NCI-H187 treated with DMSO at 0.1 percent for 48 hours (cell line): ENCODE measurements around the gene CABLES2.

ENCODE experiments used
- DNase-seq: peaks from one replicate; lab custom pipeline; 2025; lab: John Stamatoyannopoulos, UW

The CABLES2 gene

GRCh38 chr20:62370115-62370806 is 36.8 kb downstream of the CABLES2 start:
- no peak for DNase-seq

GRCh38 chr20:62369815-62370114 is 37.3 kb downstream of the CABLES2 start:
- DNase-seq = no peak

DNA sequence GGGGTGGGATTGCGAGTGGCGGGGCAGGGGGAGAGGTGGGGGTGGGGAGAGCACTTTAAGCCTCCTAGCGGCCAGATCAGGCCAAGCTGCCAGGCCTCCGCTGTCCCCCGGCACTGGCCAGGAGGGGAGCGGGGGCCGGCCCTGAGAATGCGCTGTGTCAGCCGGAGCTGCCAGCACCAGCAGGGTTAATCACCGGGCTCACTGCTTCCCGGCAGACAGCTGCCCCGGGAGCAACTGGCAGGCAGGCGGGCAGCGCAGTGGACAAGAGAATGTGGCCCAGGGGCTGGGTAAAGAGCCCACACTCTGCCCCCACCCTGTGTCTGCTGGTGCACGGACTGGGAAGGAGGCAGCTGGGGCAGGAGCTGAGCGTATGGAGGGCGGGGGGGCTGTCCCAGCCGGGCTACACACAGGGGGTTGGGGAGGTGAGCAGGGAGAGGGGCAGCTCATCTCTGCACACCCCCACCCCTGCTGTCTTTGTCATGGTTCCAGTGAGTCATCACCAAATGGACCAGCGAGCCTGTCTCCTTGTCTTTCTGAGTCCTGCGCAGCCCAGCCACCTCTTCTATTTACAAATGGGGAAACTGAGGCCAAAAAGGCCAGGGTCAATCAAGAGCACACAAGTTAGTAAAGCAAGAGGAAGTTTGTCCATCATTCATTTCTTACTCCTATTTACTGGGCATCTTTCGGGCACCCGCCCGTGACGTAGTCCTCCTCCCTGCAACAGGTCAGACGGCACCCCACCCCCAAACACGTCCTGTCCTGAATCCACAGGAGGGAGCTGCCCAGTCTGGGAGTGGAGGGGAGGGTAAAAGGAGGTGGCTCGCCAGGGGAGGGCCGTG is 37.9 kb downstream of the CABLES2 start:
- DNase-seq = no peak

GRCh38 chr20:62368392-62368975 is 38.6 kb downstream of the CABLES2 start:
- DNase-seq = no peak

GRCh38 chr20:62367633-62368391 is 39.3 kb downstream of the CABLES2 start:
- no peak for DNase-seq

DNA sequence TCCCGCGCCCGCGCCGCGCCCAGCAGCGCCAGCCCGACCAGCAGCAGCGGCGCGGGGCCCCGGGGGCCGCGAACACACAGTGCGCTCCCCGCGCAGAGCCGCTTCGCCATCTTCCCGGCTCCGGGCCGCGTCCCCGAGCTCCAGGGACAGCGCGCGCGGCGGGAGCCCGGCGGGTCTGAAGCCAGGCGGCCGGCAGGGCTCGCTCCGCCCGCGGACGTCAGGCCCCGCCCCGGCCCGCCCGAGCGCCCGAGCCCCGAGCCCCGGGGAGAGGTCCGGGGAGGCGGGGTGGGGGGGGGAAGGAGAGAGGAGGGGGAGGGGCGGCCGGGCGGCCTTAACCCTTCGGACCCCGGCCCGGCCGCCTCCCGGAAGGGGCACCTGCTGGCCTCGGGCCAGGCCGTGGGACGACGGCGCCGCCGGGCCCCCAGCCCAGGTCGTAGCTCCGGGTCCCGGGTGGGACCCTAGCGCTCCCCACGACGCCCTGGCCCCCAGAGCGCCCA is 39.9 kb downstream of the CABLES2 start, which contains the start of gene LAMA5:
LAMA5 (minus strand) TSS at position 177 of the 497 bp plus-strand sequence; CDS start at position 110, 67 bp downstream.
- DNase-seq = no peak

DNA sequence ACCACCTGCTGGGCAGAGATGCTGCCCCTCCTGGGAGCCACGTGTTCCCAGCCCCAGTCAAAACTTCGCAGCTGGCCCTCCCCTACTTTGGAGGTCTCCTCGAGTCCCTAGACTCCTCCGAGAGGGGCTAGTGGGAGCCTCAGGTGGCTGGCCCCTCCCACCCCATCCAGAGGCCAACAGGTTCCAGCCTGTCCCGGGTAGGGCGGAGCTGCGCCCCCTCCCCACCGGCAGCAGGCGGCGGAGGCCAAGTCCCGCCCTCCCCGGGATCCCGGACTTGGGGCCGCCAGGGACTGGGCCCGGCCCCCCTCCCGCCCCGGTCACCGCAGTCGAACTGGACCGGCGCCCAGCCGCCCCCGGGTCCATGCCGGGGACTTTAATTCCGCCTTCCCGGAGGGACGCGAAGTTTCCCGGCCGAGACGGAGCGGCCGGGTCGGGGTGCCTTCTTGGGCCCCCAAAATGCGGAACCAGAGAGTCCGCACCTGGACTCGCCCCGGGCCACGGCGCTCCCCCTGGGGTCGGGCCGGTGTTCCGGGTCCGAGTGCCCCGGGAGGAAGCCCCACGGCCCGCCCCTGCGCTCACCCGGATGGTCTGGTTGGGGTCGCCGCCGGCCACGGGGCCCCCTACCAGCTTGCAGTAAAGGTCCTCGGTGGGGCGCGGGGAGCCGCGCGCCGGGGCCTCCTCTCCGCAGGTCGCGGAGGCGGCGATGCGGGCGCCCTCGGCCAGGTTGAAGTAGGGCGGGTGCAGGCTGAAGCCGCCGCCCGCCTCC is 40.5 kb downstream of the CABLES2 start:
- no peak for DNase-seq

- DNase-seq = no peak
These were observed 41.2 kb downstream of the CABLES2 start for GRCh38 chr20:62365814-62366369.

- DNase-seq = no peak
These were observed 42.0 kb downstream of the CABLES2 start for GRCh38 chr20:62364911-62365736.

DNA sequence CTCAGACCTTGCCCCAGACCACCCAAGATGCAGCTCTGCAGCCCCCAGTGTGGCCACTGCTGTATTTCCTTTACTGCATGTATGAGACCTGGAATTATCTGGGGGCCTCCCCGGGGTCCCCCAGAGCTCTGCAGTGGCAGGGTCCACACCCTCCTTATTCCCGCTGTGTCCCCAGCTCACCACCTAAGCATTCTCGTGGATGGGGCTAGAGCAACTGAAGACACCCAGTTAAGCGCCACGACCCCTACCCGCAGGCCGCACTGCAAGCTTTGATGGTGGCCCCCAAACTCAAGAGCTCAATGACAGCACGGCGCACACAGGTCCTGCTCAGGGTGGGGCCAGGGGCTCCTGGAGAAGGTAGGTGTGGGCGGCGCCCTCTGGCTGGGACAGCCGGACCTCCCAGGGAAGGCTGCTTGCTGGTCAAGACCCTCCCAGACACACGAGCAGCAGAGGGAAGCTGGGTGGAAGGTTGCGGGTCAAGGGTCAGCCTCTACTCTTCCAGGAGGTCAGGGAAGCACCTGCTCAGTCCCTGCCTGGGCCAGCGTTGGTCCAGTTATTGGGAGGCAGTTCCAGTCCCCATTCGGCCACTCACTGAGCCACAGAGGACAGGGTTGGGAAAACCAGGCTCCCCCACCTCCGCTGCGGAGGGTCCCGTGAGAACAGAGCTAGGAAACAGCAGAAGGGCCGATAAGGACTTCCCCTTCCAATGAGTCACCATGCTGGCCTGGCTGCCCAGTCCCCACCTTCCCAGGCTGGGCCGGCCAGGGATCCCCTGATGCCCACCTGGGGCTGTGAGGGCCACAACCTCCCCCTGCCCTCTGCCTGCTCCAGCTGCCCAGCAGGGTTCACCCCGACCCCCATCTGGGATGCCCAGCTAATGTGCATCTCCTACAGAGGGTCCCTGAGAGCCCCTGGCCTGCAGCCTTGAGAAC is 42.9 kb downstream of the CABLES2 start:
- DNase-seq = no peak

DNA sequence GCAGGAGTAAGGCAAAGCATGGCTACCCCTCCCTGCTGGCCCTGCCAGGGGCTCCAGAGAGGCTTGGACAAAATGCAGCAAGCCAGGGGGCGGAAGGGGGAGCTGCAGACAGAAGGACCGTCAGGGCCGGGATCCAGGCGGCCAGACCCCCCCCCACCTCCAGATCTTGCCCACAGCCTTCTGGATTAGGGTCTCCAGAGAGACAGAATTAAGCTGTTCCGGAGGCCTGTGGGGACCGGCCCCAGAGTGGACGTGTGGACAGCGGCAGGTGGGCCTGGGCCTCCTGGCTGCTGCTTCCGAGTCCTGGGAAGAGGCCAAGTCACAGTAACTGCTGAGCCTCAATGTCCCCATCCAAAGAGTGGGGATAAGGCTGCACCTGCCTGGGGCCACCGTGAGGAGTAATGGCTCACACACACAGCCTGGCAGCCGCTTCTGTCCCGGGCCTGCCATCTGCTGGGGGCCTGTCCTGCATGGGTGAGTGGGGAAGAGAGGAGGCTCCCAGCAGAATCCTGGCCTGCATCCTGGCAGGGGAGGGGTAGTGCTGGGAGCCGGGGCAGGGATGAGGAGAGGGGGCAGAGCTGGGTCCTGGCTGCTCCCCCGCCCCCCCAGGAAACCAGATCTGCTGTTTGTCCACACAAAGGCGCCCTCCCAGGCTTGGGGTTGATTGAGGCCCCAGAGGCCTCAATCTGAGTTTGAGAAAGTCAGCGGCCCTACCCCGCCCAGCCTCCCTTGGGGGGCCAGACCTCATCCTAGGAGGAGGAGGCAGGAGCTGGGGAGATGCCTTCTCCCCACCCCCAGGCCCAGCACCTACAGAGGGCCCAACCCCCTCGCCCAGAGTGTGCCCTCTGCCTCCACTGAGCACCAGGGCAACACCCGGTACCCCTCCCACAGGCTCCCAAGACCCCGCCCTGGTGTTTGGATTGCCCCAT is 43.8 kb downstream of the CABLES2 start:
- no peak for DNase-seq

DNA sequence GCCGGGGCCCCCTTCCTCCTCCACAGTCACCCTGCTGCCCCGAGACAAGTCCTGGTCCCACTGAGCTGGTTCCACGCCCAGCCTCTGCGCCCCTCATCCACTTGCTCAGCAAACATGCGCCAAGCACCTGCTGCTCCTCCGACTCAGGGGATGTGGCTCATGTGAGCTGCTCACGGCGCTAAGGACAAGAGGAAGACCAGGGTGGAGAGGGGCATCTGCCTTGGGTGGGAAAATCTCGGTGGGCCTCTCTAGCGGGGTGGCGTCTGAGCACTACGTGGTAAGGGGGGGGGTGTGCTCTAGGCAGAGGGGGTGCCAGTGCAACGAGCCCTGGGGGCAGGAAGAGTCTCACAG is 44.5 kb downstream of the CABLES2 start:
- DNase-seq = no peak

GRCh38 chr20:62361799-62362589 is 45.1 kb downstream of the CABLES2 start:
- DNase-seq = no peak

- no peak for DNase-seq
These were observed 46.0 kb downstream of the CABLES2 start for GRCh38 chr20:62360854-62361798.

DNA sequence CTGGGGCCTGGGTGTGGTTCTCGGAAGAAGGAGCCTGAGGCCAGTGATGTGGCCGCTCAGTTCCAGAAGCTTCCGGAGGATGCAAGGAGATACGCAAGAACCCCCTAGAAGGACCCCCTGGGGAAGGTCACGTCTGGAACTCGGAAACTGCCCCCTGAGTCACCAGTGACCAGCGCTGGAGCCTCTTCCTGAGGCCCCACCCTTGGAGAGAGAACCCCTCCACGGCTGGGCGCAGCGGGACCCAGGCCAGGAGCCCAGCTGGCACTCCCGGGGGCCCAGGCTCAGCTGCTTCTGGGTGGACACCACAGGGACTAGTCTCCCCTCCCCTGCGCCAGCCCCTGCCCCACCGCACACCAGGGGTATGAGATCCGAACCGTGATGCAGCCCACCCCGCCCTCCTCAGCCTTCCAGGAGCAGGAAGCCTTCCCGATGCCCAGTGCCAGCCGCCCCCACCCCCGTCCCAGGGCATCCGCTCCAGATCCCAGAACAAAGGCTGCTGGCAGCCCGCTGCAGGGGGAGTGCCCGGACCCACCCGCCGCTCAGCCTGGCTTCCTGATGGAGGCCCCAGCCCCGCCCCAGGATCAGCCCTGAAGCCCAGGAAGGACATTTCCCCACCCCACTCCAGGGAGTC is 47.5 kb downstream of the CABLES2 start:
- no peak for DNase-seq
